WERI-Rb-1 (cell line): ENCODE measurements around the gene COL18A1.

Experiments
- DNase-seq: peaks from one replicate; pipeline ENCODE4 v3.0.0-alpha.2; 2020
- H3K27ac ChIP-seq: fragments of 250-450 bp; sonication (Bioruptor Pico); 2 replicates; pipeline ENCODE4 v1.5.1; 2020; ENCODE audit warnings: mild to moderate bottlenecking, moderate library complexity
- H3K27me3 ChIP-seq: fragments of 250-450 bp; sonication (Bioruptor Pico); 2 replicates; pipeline ENCODE4 v1.5.1; 2021; ENCODE audit warnings: mild to moderate bottlenecking, low read depth, moderate library complexity; ENCODE audit not compliant: insufficient read depth, severe bottlenecking
- H3K36me3 ChIP-seq: fragments of 250-450 bp; sonication (Bioruptor Pico); 2 replicates; pipeline ENCODE4 v1.5.1; 2020; ENCODE audit warnings: mild to moderate bottlenecking, moderate library complexity
- H3K4me3 ChIP-seq: 2 replicates; pipeline ENCODE4 v1.5.1; 2011; ENCODE audit warnings: low read depth, mild to moderate bottlenecking, control low read depth, low read length
- H3K9me3 ChIP-seq: fragments of 250-450 bp; sonication (Bioruptor Pico); 2 replicates; pipeline ENCODE4 v1.5.1; 2021; ENCODE audit warnings: mild to moderate bottlenecking, moderate library complexity; ENCODE audit not compliant: severe bottlenecking
- TF ChIP-seq, protein P1 (sequence below): IDR thresholded peaks from 2 replicates; pipeline ENCODE4 v1.5.1; 2011; ENCODE audit warnings: low read depth, mild to moderate bottlenecking, control low read depth, inconsistent platforms, low read length

Gene COL18A1

DNA sequence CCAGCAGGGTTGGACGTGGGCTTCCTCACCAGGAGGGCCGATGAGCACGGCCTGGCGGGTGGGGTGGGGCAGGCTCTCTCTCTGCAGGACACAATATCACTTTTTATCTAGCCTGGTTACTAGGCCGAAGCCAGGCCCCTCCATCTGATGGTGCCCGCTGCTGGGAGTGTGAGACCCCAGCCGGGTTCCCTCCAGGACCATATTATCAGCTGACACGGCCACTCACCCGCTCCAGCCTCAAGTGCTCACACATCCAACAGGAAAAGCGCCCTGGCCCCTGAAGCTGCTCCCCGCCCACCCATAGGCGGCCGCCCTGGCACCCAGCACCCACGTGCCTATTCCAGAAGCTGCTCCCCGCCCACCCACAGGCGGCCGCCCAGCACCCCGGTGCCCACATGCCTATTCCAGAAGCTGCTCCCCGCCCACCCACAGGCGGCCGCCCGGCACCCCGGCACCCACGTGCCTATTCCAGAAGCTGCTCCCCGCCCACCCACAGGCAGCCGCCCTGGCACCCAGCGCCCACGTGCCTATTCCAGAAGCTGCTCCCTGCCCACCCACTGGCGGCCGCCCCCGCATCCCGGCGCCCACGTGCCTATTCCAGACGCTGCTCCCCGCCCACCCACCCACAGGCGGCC, 132.3 kb downstream of the COL18A1 start:
- H3K9me3 ChIP-seq = no peaks in the 10 kb centered on the region
- H3K36me3 ChIP-seq = peaks cover 53% of the 10 kb centered on the region
- DNase-seq = no peak
- H3K27ac ChIP-seq = peak overlapping the region; percentile 86
- H3K27me3 ChIP-seq = no peaks in the 10 kb centered on the region
- no peak overlapping the region for H3K4me3 ChIP-seq
- TF ChIP-seq, protein P1, sequence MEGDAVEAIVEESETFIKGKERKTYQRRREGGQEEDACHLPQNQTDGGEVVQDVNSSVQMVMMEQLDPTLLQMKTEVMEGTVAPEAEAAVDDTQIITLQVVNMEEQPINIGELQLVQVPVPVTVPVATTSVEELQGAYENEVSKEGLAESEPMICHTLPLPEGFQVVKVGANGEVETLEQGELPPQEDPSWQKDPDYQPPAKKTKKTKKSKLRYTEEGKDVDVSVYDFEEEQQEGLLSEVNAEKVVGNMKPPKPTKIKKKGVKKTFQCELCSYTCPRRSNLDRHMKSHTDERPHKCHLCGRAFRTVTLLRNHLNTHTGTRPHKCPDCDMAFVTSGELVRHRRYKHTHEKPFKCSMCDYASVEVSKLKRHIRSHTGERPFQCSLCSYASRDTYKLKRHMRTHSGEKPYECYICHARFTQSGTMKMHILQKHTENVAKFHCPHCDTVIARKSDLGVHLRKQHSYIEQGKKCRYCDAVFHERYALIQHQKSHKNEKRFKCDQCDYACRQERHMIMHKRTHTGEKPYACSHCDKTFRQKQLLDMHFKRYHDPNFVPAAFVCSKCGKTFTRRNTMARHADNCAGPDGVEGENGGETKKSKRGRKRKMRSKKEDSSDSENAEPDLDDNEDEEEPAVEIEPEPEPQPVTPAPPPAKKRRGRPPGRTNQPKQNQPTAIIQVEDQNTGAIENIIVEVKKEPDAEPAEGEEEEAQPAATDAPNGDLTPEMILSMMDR = no peak

DNA sequence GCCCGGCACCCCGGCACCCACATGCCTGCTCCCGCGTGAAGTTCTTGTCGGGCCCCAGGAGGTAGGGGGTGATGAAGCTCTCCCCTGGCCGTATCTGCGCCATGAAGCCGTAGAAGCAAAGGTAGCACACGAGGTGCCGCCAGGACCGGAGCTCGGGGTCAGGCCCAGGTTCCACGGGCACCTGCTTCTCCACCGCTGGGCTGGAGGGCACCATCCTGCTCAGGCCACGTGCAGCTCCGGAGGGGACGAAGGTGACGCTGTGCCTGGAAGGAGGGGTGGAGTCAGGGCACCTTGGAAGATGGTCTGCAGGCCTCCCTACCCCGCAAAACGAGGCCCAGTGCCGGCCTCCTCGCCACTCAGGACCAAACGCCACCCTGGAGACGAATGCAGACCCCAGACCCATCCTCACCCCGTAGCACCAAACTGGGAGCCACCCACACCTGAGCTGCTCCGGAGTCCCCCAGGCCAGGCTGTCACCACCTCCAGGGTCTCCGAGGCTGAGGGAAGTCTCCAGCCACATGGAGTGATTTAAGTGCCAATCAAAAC, 132.9 kb downstream of the COL18A1 start:
- TF ChIP-seq, protein P1 = no peak
- DNase-seq = no peak
- peaks cover 47% of the 10 kb centered on the region for H3K36me3 ChIP-seq

DNA sequence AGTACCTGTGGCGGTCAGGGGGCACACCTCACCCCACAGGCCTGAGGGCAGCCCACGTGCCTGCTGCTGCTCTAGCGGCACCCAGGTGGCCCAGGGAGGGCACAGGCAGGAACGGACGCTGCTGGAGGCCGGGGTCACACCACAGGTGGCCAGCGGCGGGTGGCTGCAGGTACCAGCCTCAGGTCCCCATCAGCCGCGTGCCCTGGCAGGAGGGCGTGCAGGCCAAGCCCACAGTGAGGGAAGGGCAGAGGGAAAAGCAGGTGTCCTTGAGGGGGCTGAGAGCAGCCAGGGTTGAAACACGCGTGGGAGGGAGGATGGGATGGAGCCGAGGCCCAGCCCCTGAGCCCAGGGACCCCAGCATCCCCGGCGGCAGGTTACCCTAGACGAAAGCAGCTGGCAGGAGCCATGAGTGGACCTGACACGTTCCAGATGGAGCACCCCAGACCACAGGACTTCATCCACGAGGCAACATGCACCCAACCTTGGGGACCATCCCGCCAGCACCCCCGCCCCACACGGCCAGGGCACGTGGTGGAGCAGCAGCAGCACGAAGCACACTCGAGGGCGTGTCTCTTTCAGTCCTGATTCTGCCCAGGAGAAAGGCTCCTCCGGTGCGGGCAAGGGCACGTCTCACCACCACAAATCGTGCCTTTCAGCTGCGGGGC, 133.5 kb downstream of the COL18A1 start:
- Histone ChIP-seq H3K27me3 (no peaks in the 10 kb centered on the region), H3K36me3 (peaks cover 41% of the 10 kb centered on the region), H3K4me3 (no peak overlapping the region), H3K27ac (no peak overlapping the region), H3K9me3 (no peaks in the 10 kb centered on the region)
- DNase-seq = peak; percentile 9
- TF ChIP-seq, protein P1 = no peak

More for the DNA sequence above, 132.9 kb downstream of the COL18A1 start:
- H3K27me3 ChIP-seq = no peaks in the 10 kb centered on the region
- H3K4me3 ChIP-seq = no peak overlapping the region
- no peaks in the 10 kb centered on the region for H3K9me3 ChIP-seq
- H3K27ac ChIP-seq = peak overlapping the region; percentile 5; the same call in 1 of the 2 replicates

DNA sequence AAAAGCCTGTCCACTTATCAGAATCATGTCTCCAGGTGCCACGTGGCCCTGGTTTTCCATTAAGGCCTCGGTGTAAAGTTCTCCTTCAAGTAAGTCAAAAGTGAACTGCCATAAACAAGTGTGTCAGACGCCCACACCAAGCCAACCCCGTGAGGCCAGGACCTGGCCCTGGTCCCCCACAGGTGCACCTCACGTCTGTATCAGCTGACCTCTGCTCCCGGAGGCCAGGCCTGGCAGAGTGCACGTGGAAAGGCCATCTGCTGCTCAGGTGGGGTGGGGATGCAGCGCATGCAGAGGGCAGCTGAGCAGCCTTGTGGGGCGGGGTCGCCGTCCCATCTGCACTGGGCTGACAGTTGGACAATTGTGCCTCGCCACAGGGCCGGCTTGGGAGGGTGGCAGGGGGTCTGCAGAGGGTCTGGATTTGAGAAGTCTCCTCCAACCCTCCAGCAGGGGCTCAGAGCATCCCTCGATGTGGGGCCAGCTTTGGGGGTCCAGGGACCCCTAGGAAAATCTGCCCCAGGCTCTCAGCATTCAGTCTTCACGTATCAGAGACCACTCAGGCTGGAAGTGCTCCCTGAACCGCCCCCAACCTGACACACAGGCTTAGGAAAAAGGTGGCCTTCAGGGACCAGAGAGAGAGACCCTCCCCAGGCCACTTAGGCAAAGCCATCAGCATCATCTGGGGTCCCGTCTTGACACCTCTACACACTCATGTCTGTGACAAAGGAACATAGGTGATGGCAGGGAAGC, 134.3 kb downstream of the COL18A1 start:
- H3K4me3 ChIP-seq = no peak overlapping the region
- no peaks in the 10 kb centered on the region for H3K27me3 ChIP-seq
- H3K9me3 ChIP-seq = no peaks in the 10 kb centered on the region
- TF ChIP-seq, protein P1 = no peak
- H3K27ac ChIP-seq = no peak overlapping the region
- peak; percentile 11 for DNase-seq
- peaks cover 34% of the 10 kb centered on the region for H3K36me3 ChIP-seq

DNA sequence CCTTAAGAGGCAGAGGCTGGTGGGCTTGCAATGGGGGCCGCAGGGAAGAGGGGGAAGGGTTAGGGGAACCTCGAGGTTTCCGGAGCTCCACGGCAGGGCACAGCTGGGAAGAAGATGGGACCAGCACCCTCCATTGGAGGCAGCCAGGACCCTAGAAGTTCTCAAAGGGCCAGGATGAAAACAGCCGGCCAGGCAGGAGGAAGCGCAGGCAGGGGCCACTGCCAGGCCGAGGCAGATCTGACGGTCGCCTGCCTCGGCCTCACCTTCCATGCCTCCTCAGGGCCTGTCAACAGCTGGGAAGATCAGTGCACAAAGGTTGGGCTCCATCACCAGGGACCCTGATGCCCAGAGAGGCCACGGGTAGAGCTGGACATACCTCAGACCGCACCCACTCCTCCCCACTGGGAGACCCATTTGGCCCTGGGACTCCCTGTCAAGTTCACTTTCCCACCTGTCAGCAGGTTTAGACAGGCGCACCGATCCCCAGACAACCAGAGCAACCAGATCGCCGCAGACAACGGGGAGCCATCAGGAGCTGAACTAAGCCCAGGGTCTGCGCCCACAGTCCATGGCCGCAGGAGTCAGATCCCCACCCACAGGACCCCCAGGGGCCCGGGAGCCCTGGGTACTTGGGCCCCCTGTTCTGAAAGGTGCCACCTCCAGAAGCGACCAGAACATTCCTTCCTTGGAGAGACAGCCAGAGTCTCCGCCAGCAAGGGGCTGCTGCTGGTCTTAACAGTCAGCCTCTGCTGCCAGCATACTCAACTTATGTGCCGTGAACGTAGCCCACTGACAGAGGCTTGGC, 135.0 kb downstream of the COL18A1 start:
- H3K27ac ChIP-seq = no peak overlapping the region

More for the DNA sequence above, 135.0 kb downstream of the COL18A1 start:
- H3K36me3 ChIP-seq = peaks cover 28% of the 10 kb centered on the region
- TF ChIP-seq, protein P1 = no peak
- H3K9me3 ChIP-seq = no peaks in the 10 kb centered on the region
- no peak overlapping the region for H3K4me3 ChIP-seq
- peak; percentile 7 for DNase-seq
- no peaks in the 10 kb centered on the region for H3K27me3 ChIP-seq
